ENCODE measurements around the gene SV2A.
"Not testable (repeated sequence)": the region's sequence is repeated elsewhere in the genome, so short reads cannot be mapped to it uniquely, and the experiment has no call there.

SV2A gene, protein sequence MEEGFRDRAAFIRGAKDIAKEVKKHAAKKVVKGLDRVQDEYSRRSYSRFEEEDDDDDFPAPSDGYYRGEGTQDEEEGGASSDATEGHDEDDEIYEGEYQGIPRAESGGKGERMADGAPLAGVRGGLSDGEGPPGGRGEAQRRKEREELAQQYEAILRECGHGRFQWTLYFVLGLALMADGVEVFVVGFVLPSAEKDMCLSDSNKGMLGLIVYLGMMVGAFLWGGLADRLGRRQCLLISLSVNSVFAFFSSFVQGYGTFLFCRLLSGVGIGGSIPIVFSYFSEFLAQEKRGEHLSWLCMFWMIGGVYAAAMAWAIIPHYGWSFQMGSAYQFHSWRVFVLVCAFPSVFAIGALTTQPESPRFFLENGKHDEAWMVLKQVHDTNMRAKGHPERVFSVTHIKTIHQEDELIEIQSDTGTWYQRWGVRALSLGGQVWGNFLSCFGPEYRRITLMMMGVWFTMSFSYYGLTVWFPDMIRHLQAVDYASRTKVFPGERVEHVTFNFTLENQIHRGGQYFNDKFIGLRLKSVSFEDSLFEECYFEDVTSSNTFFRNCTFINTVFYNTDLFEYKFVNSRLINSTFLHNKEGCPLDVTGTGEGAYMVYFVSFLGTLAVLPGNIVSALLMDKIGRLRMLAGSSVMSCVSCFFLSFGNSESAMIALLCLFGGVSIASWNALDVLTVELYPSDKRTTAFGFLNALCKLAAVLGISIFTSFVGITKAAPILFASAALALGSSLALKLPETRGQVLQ

DNA sequence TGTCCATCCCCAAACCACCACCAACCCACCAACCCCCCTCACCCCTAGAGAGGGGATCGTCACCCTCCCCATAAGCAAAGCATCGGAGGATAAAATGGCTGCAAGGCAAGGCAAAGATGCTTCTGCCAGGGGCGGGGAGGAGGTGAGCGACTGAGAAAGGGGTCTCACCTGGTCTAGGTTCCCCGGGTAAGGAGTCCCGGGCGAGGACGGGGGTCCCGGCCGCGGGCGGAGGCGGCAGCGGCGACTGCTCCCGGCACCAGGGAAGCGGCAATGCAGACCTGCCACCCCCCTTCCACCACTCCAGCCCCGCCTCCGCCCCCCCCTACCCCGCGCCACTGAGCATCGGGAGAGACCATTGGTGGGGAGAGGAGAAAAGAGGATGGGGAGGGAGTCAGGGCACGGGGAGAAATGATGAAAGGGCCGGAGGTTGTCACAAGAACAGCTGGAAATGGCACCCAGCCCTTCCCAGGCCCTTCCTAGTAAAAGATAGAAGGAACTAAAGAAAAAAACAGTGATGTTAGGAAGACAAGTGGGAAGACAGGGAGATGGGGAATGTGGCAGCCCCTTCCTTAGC, at the start of gene SV2A:
SV2A (minus strand) TSS at position 274 of the 574 bp plus-strand sequence. CDS start 4,004 bp downstream, outside the sequence.
- in situ Hi-C loops (cut with MboI; ENCODE audit: low sequenced_read_pairs), result no loop called here

DNA sequence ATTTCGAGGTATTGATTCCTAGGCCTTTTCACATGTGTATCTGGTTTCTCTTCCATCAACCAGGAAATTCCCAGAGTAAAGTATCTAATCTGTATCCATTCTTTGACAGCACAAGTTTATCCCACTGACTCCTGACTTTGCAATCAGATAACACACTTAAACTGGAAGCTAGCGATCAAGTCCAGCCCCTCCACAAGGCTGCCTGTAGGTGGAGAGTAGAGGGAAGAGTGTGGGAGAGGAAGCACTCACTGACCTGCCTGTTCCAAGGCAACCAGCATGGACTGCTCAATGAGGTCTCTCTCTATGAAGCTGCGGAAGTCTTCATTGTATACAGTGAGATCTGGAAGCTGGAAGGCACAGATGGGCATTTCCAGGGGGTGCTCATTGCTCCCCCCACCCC, 49.4 kb upstream of the SV2A start:
- in situ Hi-C loops (cut with MboI; ENCODE audit: low sequenced_read_pairs), result loop anchor here (10.0 kb wide), 1 partner anchor 208 kb away; no protein-coding TSS in a partner anchor

DNA sequence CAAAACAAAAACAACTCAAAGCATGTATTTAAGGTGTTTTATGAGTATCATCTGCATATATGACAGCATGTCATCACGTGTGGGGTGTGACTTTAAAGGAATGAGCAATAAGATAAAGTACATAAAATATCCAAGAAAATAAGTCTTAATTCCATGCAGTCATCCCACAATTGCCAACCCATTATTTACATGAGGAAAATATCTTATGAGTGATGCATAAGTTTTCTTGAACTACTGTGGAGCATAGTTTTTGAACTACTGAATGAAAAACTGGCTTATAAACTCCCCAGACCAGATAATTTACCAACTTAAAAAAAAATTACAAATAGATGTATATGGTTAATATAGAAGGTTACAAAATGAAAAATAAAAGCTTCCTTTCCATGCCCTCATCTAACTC, 48.8 kb upstream of the SV2A start:
- in situ Hi-C loops (cut with MboI; ENCODE audit: low sequenced_read_pairs), result loop anchor here (10.0 kb wide), 1 partner anchor 208 kb away; no protein-coding TSS in a partner anchor

DNA sequence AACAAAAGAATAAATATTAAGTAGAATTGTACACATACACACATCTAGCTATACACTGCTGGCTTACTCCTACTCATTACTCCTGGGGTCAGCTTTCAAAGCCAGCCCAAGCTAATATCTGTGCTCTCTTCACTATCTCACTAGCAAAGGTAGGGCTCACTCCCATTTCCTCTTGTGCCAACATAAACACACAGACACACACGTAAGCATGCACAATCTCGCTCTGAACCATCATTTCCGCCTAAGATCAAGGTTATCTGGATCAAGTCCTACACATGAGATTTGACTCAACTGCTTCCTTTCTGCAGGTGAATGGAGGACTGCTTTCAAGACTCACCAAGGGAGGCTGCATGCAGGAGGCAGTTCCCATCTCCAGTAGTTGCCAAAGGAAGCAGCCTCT, 47.8 kb upstream of the SV2A start:
- in situ Hi-C loops (cut with MboI; ENCODE audit: low sequenced_read_pairs), result loop anchor here (10.0 kb wide), 1 partner anchor 209 kb away; no protein-coding TSS in a partner anchor

DNA sequence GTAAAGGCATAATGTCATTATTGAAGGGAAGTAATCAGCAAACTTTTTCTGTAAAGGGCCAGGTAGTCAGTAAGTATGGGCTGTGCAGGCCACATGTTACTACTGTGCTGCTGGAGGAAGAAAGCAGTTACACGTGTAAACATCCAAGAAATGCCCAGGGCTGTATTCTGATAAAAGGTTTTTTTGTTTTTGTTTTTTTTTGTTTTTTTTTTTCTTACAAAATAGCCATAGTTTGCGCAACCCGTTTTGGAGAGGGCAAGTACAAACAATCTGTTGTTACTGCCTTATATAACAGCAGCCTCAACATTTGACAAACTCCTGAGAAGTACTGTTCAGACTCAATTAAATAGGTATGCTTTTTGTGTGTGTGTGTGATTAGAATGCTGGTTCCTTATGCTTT, 45.7 kb upstream of the SV2A start:
- in situ Hi-C loops (cut with MboI; ENCODE audit: low sequenced_read_pairs), result loop anchor here (10.0 kb wide), 1 partner anchor 211 kb away; no protein-coding TSS in a partner anchor

DNA sequence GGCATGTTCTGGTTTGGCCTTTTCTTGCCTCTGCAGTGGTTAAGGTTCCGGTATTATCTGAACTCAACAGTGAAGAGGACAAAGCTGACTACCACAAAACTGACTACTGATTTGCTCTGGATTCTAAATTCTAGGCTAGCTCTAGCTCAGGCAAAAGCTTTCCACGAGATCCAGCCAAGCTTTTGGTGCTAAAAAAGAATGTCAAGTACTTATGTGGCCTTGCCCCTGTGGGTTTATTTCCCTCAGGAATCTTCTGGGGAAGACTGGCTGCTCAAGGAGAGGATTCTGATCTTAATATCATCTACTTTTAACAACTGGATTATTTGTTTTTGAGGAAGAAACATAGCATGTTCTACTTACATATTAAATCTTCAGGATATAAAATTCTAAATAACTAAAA, 45.1 kb upstream of the SV2A start:
- in situ Hi-C loops (cut with MboI; ENCODE audit: low sequenced_read_pairs), result loop anchor here (10.0 kb wide), 1 partner anchor 212 kb away; no protein-coding TSS in a partner anchor

DNA sequence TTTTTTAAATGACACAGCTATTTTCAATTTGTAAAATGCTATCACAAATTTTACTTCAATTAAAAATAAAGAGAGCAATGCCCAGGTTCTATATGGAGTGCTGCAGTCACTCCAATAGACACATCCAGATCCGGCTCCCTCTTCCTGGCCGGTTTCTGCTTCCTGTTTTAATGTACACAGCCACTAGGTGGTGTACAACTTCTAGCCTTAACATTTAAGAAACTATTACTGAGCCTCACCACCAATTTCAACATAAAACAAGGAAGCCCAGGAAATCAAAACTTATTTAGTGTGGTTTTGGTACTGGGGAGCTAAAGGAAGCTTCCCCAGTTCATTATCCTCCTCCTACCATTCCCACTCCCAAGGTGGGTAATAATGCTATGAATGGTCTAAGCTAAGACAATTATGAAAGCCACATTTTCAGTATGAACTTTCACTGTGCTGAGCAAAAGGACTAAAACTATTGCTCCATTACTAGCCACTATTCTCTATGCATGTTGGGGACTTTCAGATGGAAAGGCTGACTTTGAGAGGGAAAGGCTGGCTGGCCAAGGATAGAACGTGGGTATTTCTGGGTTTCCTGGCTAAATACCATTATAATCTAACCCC, 44.5 kb upstream of the SV2A start:
- in situ Hi-C loops (cut with MboI; ENCODE audit: low sequenced_read_pairs), result loop anchor here (10.0 kb wide), 1 partner anchor 213 kb away; no protein-coding TSS in a partner anchor

DNA sequence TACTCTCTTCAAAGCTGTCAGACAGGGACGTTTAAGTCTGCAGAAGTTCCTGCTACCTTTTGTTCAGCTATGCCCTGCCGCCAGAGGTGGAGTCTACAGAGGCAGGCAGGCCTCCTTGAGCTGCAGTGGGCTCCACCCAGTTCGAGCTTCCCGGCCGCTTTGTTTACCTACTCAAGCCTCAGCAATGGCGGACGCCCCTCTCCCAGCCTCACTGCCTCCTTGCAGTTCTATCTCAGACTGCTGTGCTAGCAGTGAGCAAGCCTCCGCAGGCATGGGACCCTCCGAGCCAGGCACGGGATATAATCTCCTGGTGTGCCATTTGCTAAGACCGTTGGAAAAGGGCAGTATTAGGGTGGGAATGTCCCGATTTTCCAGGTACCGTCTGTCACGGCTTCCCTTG, 39.9 kb upstream of the SV2A start:
- in situ Hi-C loops (cut with MboI; ENCODE audit: low sequenced_read_pairs), result not testable (repeated sequence)

DNA sequence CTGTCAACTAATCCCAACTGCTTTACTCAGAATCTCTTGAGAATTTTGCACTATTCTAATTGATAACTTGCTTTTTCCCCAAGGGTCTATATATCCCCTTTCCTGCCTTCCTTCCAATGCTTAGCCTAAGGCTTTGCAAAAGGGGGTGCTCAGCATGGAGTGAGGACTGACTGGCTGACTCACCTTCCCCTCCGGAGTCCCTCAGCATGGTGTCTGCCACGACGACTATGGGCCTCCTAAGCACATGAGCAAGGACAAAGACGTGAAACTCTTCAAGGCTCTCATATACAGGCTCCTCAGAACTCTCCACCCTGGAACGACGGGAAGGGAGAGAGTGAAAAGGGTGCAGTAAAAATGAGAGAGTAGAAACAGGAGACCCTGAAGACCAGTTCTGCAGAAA, 32.3 kb upstream of the SV2A start:
- in situ Hi-C loops (cut with MboI; ENCODE audit: low sequenced_read_pairs), result no loop called here

DNA sequence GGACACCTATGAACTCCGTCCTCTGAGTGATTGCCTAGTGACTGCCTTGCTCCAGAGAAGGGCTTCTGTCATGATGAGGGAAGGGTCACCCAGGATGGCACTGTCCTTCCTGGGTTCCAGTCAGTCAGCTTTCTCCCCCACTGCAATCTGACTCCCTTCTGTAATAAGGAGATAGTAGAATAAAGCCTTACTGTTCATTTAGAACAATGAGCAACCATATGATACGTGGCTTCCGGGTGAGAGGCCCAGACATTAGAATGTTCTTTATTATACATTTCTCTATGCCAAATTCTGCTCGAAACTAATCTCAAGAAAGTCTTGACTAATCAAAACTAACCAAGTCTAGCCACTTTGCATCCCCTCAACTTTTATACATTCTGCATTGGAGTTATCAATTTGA, 27.6 kb upstream of the SV2A start:
- in situ Hi-C loops (cut with MboI; ENCODE audit: low sequenced_read_pairs), result no loop called here

DNA sequence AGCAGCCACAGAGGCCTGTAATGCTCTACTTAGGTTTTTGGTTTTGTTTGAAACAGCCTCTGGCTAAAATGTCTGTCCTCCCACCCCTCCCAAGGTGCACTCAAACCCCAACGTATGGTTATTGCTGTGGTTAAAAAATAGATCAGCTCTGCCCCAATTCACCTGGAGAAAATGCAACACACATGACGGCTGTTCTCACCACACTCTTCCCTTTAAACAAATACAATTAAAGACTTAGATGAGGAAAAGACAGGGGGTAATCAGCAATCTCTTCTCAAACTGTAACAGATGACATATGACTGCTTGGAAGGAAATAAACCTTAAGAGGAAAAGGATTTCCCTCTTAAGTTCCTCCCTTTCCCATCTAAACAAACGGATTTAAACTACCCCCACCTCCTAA, 25.2 kb upstream of the SV2A start:
- in situ Hi-C loops (cut with MboI; ENCODE audit: low sequenced_read_pairs), result no loop called here

DNA sequence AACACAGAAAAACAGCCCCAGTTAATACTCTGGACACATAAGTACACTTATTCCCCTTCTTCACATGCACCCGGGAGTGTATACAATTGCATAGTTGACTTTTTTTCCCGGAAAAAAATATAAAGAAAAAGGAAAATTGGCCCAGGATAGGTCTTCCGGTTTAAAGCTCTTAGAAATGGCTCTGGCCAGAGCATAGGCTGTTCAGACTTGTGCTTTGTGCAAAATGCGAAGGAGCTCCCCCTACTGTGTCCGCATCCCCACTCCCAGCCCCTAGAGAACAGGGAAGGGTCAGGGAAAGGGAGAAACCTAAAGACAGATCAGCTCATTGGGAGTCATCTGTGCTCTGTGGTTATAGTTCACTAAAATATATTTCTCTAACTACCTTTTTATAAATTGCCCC, 24.6 kb upstream of the SV2A start:
- in situ Hi-C loops (cut with MboI; ENCODE audit: low sequenced_read_pairs), result no loop called here

DNA sequence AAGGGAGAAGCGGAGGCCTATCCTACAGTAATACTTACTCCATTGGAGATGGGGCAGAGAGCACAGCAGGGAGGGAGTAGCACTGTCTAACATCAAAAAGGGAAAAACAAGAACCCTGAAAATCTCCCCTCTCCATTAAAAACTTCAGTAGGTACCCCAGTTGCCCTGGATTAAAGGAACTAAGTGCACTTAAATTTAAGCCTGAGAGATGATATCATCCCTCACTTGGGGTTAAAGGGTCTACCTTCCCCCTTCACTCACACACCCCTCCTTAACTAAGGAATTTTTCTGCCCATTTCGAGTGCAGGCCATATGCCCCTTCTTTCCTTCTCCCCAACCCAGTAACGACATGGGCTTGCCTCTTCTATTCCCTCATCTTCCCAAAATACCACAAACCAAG, 22.8 kb upstream of the SV2A start:
- in situ Hi-C loops (cut with MboI; ENCODE audit: low sequenced_read_pairs), result no loop called here

DNA sequence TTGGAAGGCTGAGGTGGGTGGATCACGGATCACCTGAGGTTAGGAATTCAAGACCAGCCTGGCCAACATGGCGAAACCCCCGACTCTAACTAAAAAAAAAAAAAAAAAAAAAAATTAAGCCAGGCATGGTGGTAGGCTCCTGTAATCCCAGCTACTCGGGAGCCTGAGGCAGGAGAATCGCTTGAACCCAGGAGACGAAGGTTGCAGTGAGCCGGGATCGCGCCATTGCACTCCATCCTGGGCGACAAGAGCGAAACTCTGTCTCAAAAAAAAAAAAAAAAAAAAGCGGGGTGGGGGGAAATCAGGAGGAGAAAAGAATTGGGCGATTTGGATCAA, 21.0 kb upstream of the SV2A start:
- in situ Hi-C loops (cut with MboI; ENCODE audit: low sequenced_read_pairs), result not testable (repeated sequence)

DNA sequence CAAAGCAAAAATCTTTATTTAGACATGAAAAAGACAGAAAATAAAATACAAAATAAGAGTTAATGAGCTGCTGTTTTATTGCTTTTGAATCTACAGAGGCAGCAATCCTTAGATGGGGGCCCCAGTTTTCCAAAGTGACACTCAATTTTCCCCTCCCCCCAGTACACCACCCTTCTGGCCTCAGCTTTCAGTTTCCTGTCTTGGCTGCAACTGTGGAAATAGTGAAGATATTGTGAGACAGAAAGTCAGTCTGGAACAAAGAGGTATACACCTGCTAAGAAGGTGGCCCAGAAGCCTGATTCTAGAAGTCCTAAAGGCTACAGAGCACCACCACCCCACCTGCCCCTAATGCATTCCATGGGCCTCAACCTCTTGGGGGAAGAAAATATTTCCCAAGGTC, 20.1 kb upstream of the SV2A start:
- in situ Hi-C loops (cut with MboI; ENCODE audit: low sequenced_read_pairs), result no loop called here

DNA sequence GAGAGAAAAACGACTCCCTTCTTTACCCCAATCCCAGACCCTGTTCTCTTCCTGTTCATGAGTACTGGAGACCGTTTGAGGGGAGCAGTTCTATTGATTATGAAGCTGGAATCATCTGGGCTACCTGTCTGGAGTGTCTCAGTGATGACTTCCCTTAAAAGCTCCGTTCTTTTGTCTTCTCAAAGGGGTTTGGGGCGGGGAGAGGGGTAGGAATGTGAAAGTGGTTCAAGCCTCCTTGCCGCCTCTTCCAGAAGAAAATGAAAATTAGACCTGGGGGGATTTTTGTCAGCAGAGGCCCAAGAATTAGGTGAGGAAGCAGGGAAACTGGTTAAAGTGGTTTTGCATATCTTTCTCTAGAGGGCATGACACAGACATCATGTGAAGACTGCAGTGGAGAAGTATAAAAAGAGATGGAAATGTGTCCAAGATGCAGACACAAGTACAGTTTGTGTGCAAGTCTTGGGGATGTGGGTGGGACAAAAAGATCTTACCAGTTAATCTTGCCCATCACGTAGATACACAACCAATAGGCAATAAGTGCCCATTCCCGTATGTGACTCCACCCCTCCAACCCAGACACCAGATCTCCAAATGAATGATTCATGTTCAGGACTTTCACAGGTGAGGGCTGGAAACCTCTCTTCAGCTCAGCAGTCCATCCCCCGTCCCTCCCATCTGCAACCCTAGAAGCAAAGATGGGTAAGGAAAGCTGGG, 19.5 kb upstream of the SV2A start:
- in situ Hi-C loops (cut with MboI; ENCODE audit: low sequenced_read_pairs), result no loop called here

DNA sequence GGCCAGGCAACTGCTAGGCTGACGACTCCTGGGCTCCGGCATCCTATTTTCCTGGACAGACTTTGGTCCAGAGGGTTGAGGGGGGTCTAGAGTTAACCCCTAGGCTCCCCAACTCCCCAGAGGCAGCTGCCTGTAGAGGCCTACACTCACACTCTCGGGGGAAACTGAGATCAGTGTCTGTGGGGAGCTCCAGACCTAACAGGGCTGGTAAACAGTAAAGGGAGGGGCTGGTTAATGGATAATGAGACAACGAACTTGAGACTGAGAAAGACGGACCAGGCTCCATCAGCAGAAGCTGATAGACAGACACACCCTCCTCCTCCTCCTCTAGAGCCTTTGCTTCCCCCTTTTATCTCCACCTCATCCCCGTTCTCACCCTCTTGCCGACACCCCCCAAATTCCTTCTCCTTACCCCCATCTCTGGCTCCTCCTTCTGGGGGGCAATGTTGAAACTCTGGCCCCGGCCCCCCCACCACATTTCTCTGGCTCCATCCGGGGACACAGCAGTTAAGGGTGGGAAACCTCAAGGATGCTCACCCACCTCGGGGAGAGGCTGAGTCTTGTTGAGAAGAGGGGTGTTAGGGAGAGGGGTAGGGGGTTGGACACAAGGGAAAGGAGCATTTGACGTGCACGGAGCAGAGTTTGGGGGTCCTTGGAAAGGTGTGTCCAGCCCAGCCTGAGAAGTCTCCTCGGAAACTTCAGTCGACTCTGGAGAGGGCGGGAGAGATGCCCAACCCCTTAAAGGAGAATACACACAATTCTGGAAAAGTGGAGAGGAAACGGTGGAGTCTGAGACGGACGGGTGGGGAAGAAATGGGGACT, 18.7 kb upstream of the SV2A start, which contains the start of gene MTMR11:
MTMR11 (minus strand) TSS at position 710 of the 822 bp plus-strand sequence; CDS start at position 478, 232 bp downstream.
- in situ Hi-C loops (cut with MboI; ENCODE audit: low sequenced_read_pairs), result no loop called here

DNA sequence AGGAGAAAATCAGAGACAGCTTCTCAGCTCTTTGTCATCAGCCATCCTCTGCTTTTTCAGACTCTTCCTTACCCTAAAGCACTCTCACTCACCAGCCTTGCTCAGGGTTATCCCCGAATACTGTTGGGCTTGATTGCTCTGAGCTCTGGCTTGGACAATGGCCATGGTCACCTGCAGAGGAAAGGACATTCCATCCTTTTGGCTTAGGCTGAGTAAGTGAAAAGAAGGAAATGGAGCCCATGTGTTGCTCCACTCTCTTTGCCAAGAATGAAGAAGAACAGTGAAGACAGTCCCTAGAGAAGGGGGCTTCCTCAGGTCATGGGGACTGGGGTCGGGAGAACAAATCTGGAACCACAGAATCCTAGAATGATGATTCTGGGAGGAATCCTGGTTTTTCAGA, 16.7 kb upstream of the SV2A start:
- in situ Hi-C loops (cut with MboI; ENCODE audit: low sequenced_read_pairs), result no loop called here

DNA sequence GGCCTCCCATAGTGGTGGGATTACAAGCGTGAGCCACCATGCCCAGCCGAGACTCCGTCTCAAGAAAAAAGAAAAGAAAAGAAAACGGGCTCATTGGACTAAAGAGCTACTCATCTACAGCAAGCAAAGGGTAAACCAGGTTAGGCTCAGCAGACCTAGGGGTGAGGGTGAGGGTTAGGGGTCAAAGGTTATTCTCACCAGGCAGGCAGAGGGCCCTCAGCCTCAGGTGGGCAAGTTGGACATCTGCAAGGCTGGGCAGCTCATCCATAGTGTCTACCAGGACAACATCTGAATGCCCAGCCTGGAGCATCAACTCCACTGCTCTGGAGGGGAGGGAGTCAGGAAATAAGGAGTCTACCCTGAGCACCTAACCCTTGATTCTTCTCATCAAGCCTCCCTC, 15.6 kb upstream of the SV2A start:
- in situ Hi-C loops (cut with MboI; ENCODE audit: low sequenced_read_pairs), result no loop called here

DNA sequence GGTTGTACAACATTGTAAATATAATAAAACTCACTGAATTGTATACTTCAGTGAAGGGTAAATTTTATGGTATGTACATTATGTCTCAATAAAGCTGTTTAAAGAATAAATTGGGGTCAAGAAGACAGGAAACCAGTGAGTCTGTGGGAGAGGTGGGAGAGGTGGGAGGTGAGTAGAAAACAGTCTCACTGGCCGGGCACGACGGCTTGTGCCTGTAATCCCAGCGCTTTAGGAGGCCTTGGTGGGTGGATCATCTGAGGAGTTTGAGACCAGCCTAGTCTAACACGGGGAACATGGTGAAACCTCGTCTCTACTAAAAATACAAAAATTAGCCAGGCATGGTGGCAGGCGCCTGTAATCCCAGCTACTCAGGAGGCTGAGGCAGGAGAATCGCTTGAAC, 14.8 kb upstream of the SV2A start:
- in situ Hi-C loops (cut with MboI; ENCODE audit: low sequenced_read_pairs), result no loop called here

Data from HL-60/S4 treated with retinoic acid at 250 ng/mL for 4 days and 3 days (cell line).